Endothelial cell of umbilical vein (primary cell): ENCODE results near the gene CCDC196. TPM values are rescaled to one million over a fixed set of nuclear protein-coding genes. Genes with fewer than 3 reads are reported as not detected.

ENCODE experiments used
- BruUV-seq: library from RNA; stranded (reverse); fragments of 400-500 nt; replicated peaks from 2 replicates; lab custom pipeline; 2021; lab: Mats Ljungman, UMichigan
- CTCF ChIA-PET: fragments of 300-600, 350-600 bp; sonication (Branson Sonifier 250); formaldehyde crosslinking; loops from one replicate; lab custom pipeline; 2021; ENCODE audit warnings: antibody characterized with exemption, inconsistent platforms; lab: Charles Lee
- POLR2A ChIA-PET: fragments of 300-600, 350-600 bp; sonication (Branson Sonifier 250); formaldehyde crosslinking; loops from one replicate; lab custom pipeline; 2021; ENCODE audit warnings: antibody characterized with exemption, inconsistent platforms; lab: Charles Lee
- DNase-seq: peaks from one replicate; pipeline ENCODE4 v3.0.0-alpha.2; 2011; ENCODE audit warnings: low read depth, low spot score
- FAIRE-seq: peaks from 2 replicates; lab custom pipeline; 2011; peaks lifted over from hg19 to GRCh38; lab: Jason Lieb, UNC
- H2AFZ ChIP-seq: 2 replicates; pipeline ENCODE4 v1.6.0; 2012; ENCODE audit warnings: low read depth, low read length, control low read depth, inconsistent platforms
- H3K27ac ChIP-seq: 2 replicates; pipeline ENCODE4 v1.5.1; 2011; ENCODE audit warnings: low read depth, mild to moderate bottlenecking, control low read depth, low read length, moderate library complexity; ENCODE audit not compliant: insufficient read depth
- H3K27me3 ChIP-seq, 2 experiments: 2 replicates each; pipeline versions ENCODE4 v1.6.0 to v1.6.1; 2011; ENCODE audit warnings: low read length in 2 of 2, mixed read lengths in 1 of 2; ENCODE audit not compliant: control insufficient read depth in 2 of 2, insufficient read depth in 2 of 2
- H3K36me3 ChIP-seq, 2 experiments: 2 replicates in 1 of 2; 3 replicates in 1 of 2; pipeline ENCODE4 v1.5.1; 2011; ENCODE audit warnings: low read length in 2 of 2, mild to moderate bottlenecking in 1 of 2, moderate library complexity in 1 of 2; ENCODE audit not compliant: control insufficient read depth in 2 of 2, insufficient read depth in 2 of 2; ENCODE audit errors: extremely low read depth in 1 of 2
- H3K4me1 ChIP-seq: 3 replicates; pipeline ENCODE4 v1.5.1; 2011; ENCODE audit warnings: mild to moderate bottlenecking, low read length; ENCODE audit not compliant: control insufficient read depth, insufficient read depth; ENCODE audit errors: extremely low read depth
- H3K4me2 ChIP-seq: 2 replicates; pipeline ENCODE4 v1.6.1; 2011; ENCODE audit warnings: low read length, control low read depth, mixed read lengths; ENCODE audit not compliant: insufficient read depth
- H3K4me3 ChIP-seq, 3 experiments: fragments of 200-600 bp in 1 of 3; sonication (generic), shearing (Covaris generic) in 1 of 3; replicated peaks in 1 of 3; 2 replicates each; pipeline ENCODE4 v1.5.1; 2011 to 2016; ENCODE audit warnings: control low read depth in 3 of 3, low read length in 3 of 3, mild to moderate bottlenecking in 2 of 3, inconsistent platforms in 1 of 3, low read depth in 1 of 3, moderate library complexity in 1 of 3; ENCODE audit not compliant: insufficient read depth in 1 of 3
- H3K79me2 ChIP-seq: 2 replicates; pipeline ENCODE4 v1.6.0; 2012; ENCODE audit warnings: low read length, inconsistent platforms; ENCODE audit not compliant: control insufficient read depth, insufficient read depth
- H3K9ac ChIP-seq: replicated peaks from 2 replicates; pipeline ENCODE3; 2011; ENCODE audit warnings: low read length, control low read depth; ENCODE audit not compliant: insufficient read depth; ENCODE audit errors: extremely low read depth
- H3K9me1 ChIP-seq: replicated peaks from 3 replicates; pipeline ENCODE4 v1.6.0; 2011; ENCODE audit warnings: mild to moderate bottlenecking, low read length; ENCODE audit not compliant: control insufficient read depth, insufficient read depth; ENCODE audit errors: extremely low read depth
- H3K9me3 ChIP-seq: replicated peaks from 2 replicates; pipeline ENCODE4 v1.5.1; 2012; ENCODE audit warnings: low read length, inconsistent platforms; ENCODE audit not compliant: control insufficient read depth, insufficient read depth
- H4K20me1 ChIP-seq: replicated peaks from 2 replicates; pipeline ENCODE3; 2011; ENCODE audit warnings: mild to moderate bottlenecking, low read length; ENCODE audit not compliant: control insufficient read depth, insufficient read depth; ENCODE audit errors: extremely low read depth
- EZH2 ChIP-seq: IDR thresholded peaks from 2 replicates; pipeline ENCODE4 v1.6.1; 2012; ENCODE audit warnings: borderline replicate concordance, low read depth, mild to moderate bottlenecking, moderate library complexity, low read length, inconsistent platforms; ENCODE audit not compliant: severe bottlenecking
- GATA2 ChIP-seq: IDR thresholded peaks from 2 replicates; pipeline ENCODE4 v1.7.0; 2011; ENCODE audit warnings: low read depth, mild to moderate bottlenecking, moderate library complexity, mixed read lengths, low read length; ENCODE audit not compliant: insufficient read length, insufficient read depth
- dilution Hi-C: fragments of 300-500 bp; cut with MboI; formaldehyde crosslinking; loops from one replicate; pipeline ENCODE4 v1.15.0; 2019; ENCODE audit warnings: low sequenced_read_pairs; ENCODE audit not compliant: extremely low pct_ligation_motif_present
- intact Hi-C: fragments of 100-400 bp; cut with micrococcal nuclease; formaldehyde crosslinking; loops from one replicate; pipeline ENCODE4 v1.10.0; 2022
- polyA plus RNA-seq, 4 experiments: library from polyadenylated mRNA; depleted of rRNA in 3 of 4; stranded (reverse) in 3 of 4; unstranded in 1 of 4; fragments of >200 nt; gene quantifications; 2 replicates each; pipeline versions ENCODE4 v1.2.1 to v1.2.3, GENCODE V29; 2011 to 2012; ENCODE audit warnings: missing spikeins in 1 of 4
- total RNA-seq: library from RNA; stranded (reverse); gene quantifications from 2 replicates; pipeline ENCODE4 v1.2.3, GENCODE V29; 2021
- TF ChIP-seq, protein P1 (sequence below), 2 donors: IDR thresholded peaks; 1 replicate in 1 of 2; 2 replicates in 1 of 2; pipeline ENCODE4 v1.5.1; 2011; ENCODE audit warnings: low read length in 2 of 2, mild to moderate bottlenecking in 2 of 2, moderate library complexity in 2 of 2, control low read depth in 1 of 2, inconsistent platforms in 1 of 2, low read depth in 1 of 2; ENCODE audit not compliant: insufficient read depth in 1 of 2; ENCODE audit errors: extremely low read depth in 1 of 2

CCDC196 gene
- total and polyA plus RNA-seq, 2 donors (not counting 3 experiments of a cell fraction or from before 2014, with no cell fraction given) = not detected

DNA sequence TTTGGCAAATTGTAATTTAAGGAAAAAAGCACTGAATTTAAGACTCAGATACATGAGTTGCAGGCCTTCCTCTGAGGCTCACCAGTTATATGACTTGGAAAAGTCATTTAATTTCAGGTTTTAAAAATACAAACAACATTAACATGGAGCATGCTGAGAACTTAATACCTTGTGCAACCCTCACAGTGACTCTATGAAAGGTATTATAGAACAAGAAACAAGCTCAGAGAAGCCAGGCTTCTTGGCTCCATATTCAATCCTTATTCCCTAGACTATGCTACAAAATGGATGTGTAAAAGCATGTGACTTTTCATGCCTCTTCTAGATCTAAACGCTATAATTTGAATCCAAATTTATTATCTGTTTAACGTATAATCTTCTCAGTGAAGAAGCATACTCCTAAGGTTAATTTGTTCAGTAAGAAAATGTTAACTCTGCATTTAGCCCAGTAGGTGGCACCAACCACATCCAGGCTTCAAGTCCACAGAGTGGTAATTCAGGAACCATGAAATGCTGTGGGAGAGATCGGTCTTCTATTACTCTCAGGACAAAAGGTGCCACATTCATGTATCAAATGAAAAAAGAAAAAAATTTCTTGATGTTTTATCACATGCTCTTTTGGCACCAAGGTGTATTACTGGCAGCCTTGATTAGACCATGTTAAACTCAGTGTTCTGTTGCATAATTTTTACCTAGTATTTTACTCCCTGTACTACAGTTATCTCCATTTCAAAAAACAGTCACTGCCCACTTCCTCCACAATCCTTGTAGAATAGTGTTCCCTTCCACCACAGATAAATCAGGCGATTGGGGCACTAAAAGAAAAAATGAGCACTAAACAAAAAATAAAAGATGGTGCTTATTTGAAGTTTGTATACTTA lies 9.3 kb downstream of the CCDC196 start:
- dilution Hi-C loops (no loop called here), intact Hi-C loops (loop anchor here (1.0 to 10.0 kb wide), 7 partner anchors 73 to 1209 kb away; partner anchors contain the start of gene RDH12)
- no peaks in the 10 kb centered on the region for H3K36me3 ChIP-seq
- no peaks in the 10 kb centered on the region for H3K9me1 ChIP-seq
- no peaks in the 10 kb centered on the region for H3K27me3 ChIP-seq
- no peaks in the 10 kb centered on the region for H3K4me1 ChIP-seq
- TF ChIP-seq EZH2 (no peak), GATA2 (no peak)
- TF ChIP-seq, protein P1, sequence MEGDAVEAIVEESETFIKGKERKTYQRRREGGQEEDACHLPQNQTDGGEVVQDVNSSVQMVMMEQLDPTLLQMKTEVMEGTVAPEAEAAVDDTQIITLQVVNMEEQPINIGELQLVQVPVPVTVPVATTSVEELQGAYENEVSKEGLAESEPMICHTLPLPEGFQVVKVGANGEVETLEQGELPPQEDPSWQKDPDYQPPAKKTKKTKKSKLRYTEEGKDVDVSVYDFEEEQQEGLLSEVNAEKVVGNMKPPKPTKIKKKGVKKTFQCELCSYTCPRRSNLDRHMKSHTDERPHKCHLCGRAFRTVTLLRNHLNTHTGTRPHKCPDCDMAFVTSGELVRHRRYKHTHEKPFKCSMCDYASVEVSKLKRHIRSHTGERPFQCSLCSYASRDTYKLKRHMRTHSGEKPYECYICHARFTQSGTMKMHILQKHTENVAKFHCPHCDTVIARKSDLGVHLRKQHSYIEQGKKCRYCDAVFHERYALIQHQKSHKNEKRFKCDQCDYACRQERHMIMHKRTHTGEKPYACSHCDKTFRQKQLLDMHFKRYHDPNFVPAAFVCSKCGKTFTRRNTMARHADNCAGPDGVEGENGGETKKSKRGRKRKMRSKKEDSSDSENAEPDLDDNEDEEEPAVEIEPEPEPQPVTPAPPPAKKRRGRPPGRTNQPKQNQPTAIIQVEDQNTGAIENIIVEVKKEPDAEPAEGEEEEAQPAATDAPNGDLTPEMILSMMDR (IDR thresholded peaks at IDR 0.05; ENCODE audit: extremely low read depth in 1 of 2, insufficient read depth in 1 of 2, low read depth in 1 of 2, low read length in 2 of 2) = peak; percentile 59 to 61
- no peak overlapping the region for H3K27ac ChIP-seq
- DNase-seq = peak; percentile 71
- BruUV-seq = no TSS peak
- no peaks in the 10 kb centered on the region for H4K20me1 ChIP-seq
- peak overlapping the region; percentile 39 for H3K4me2 ChIP-seq
- no peaks in the 10 kb centered on the region for H3K9me3 ChIP-seq
- ChIA-PET POLR2A (no interaction called here), CTCF (interaction anchor here (0.5 to 1.6 kb wide), 14 partner anchors 10 to 1209 kb away, joined by 3 to 19 read pairs (median 4); no protein-coding TSS in a partner anchor)
- peak; percentile 70 for FAIRE-seq
- no peak overlapping the region for H3K9ac ChIP-seq
- no peak overlapping the region for H3K4me3 ChIP-seq
- H3K79me2 ChIP-seq = no peaks in the 10 kb centered on the region
- no peak overlapping the region for H2AFZ ChIP-seq
